ENCODE measurements around the gene PRKG2. TPM values are rescaled to one million over a fixed set of nuclear protein-coding genes. Genes with fewer than 3 reads are reported as not detected.

Gene PRKG2
- total and polyA plus RNA-seq, 2 donors (not counting 3 experiments of a cell fraction or from before 2014, with no cell fraction given): not detected

- Histone ChIP-seq H2AFZ (ENCODE audit: low read depth, low read length) (no peak overlapping the region), H4K20me1 (replicated peaks; ENCODE audit: control insufficient read depth, extremely low read depth, insufficient read depth, low read length) (no peaks in the 10 kb centered on the region), H3K4me3 (replicated peaks in 1 of 3; ENCODE audit: insufficient read depth in 1 of 3, low read depth in 1 of 3, low read length in 3 of 3) (no peak overlapping the region), H3K4me1 (ENCODE audit: control insufficient read depth, extremely low read depth, insufficient read depth, low read length) (no peaks in the 10 kb centered on the region), H3K36me3 (ENCODE audit: control insufficient read depth in 2 of 2, extremely low read depth in 1 of 2, insufficient read depth in 2 of 2, low read length in 2 of 2) (no peaks in the 10 kb centered on the region), H3K9me1 (replicated peaks; ENCODE audit: control insufficient read depth, extremely low read depth, insufficient read depth, low read length) (no peaks in the 10 kb centered on the region), H3K9me3 (replicated peaks; ENCODE audit: control insufficient read depth, insufficient read depth, low read length) (no peaks in the 10 kb centered on the region), H3K27ac (ENCODE audit: insufficient read depth, low read depth, low read length) (no peak overlapping the region), H3K79me2 (ENCODE audit: control insufficient read depth, insufficient read depth, low read length) (no peaks in the 10 kb centered on the region), H3K9ac (replicated peaks; ENCODE audit: extremely low read depth, insufficient read depth, low read length) (no peak overlapping the region), H3K27me3 (ENCODE audit: control insufficient read depth in 2 of 2, insufficient read depth in 2 of 2, low read length in 2 of 2) (peaks cover 6 to 16% of the 10 kb centered on the region in 2 experiments), H3K4me2 (ENCODE audit: insufficient read depth, low read length) (no peak overlapping the region)
- intact Hi-C loops (cut with micrococcal nuclease): no loop called here
- CTCF ChIA-PET: no interaction called here
- DNase-seq (ENCODE audit: low read depth, low spot score) (no peak), FAIRE-seq (no peak)
- dilution Hi-C loops (cut with MboI; ENCODE audit: extremely low pct_ligation_motif_present, low sequenced_read_pairs): no loop called here
- BruUV-seq (replicated peaks): no TSS peak
- TF ChIP-seq FOS (IDR thresholded peaks at IDR 0.05; ENCODE audit: borderline replicate concordance, insufficient read depth, low read length) (no peak), POLR2AphosphoS5 (IDR thresholded peaks at IDR 0.05; ENCODE audit: insufficient read depth, low read depth, low read length) (no peak), CTCF (IDR thresholded peaks at IDR 0.05; ENCODE audit: extremely low read depth in 1 of 2, insufficient read depth in 1 of 2, low read depth in 1 of 2, low read length in 2 of 2) (no peak), JUN (IDR thresholded peaks at IDR 0.05; ENCODE audit: borderline replicate concordance, insufficient read depth, insufficient read length, low read depth) (no peak), GATA2 (IDR thresholded peaks at IDR 0.05; ENCODE audit: insufficient read depth, insufficient read length, low read depth, low read length) (no peak), POLR2A (IDR thresholded peaks at IDR 0.05; ENCODE audit: low read depth, low read length) (no peak), EZH2 (IDR thresholded peaks at IDR 0.05; ENCODE audit: borderline replicate concordance, low read depth, low read length, severe bottlenecking) (no peak), MAX (IDR thresholded peaks at IDR 0.05; ENCODE audit: insufficient read depth, insufficient read length) (no peak), MYC (IDR thresholded peaks at IDR 0.05; ENCODE audit: low read depth, low read length) (no peak)
- POLR2A ChIA-PET: no interaction called here
These were observed 2.8 kb upstream of the PRKG2 start for GRCh38 chr4:81217779-81218178.

Data from endothelial cell of umbilical vein (primary cell).